Measurements from ENCODE around the gene ADAMTSL2.

- TF ChIP-seq CTCF (IDR thresholded peaks at IDR 0.05) (no peak), POLR2A (IDR thresholded peaks at IDR 0.05; ENCODE audit: low read depth) (no peak), EP300 (IDR thresholded peaks at IDR 0.05) (no peak)
These were observed 72.9 kb downstream of the ADAMTSL2 start for GRCh38 chr9:133607381-133607780.
